HepG2 (cell line): Measurements from ENCODE around the gene SHISA7. TPM values are rescaled to one million over a fixed set of nuclear protein-coding genes. Genes with fewer than 3 reads are reported as not detected.

Experiments used
- AKAP8 ChIP-seq: sonication (generic); formaldehyde crosslinking; IDR thresholded peaks from 2 replicates; pipeline ENCODE4 v1.5.1; 2020; ENCODE audit warnings: mild to moderate bottlenecking, missing genetic modification reagents
- ASH2L ChIP-seq: fragments of 300-600, 200-600 bp; sonication (generic); IDR thresholded peaks from 2 replicates; pipeline ENCODE4 v1.7.0; 2017; ENCODE audit warnings: low read depth, mild to moderate bottlenecking, moderate library complexity, mixed read lengths, low read length; ENCODE audit not compliant: insufficient read length
- BCL6 ChIP-seq: IDR thresholded peaks from 2 replicates; pipeline ENCODE4 v1.6.1; 2016; ENCODE audit warnings: missing genetic modification reagents, missing compliant biosample characterization
- GABPA ChIP-seq, 2 experiments: IDR thresholded peaks; 2 replicates each; pipeline ENCODE4 v1.6.1; 2011 to 2016; ENCODE audit warnings: low read depth in 2 of 2, low read length in 1 of 2, missing biosample characterization in 1 of 2, missing genetic modification characterization in 1 of 2
- GPN1 ChIP-seq: sonication (generic); formaldehyde crosslinking; IDR thresholded peaks from 2 replicates; pipeline ENCODE4 v1.5.1; 2020; ENCODE audit warnings: missing genetic modification reagents, borderline replicate concordance
- KIAA2018 ChIP-seq: sonication (generic); formaldehyde crosslinking; IDR thresholded peaks from 2 replicates; pipeline ENCODE4 v1.5.0; 2020; ENCODE audit warnings: mild to moderate bottlenecking, missing genetic modification reagents, borderline replicate concordance
- POLR2A ChIP-seq, 2 experiments: IDR thresholded peaks; 2 replicates each; pipeline ENCODE4 v1.6.1; 2011; ENCODE audit warnings: low read depth in 2 of 2, low read length in 2 of 2, mild to moderate bottlenecking in 1 of 2, moderate library complexity in 1 of 2; ENCODE audit not compliant: insufficient read depth in 1 of 2
- RFX1 ChIP-seq: fragments of 450-650 bp; IDR thresholded peaks from 2 replicates; pipeline ENCODE4 v1.6.1; 2017
- SMAD3 ChIP-seq: sonication (generic); formaldehyde crosslinking; IDR thresholded peaks from 2 replicates; pipeline ENCODE4 v1.4.0; 2020; ENCODE audit warnings: missing genetic modification reagents
- SMAD9 ChIP-seq: sonication (generic); formaldehyde crosslinking; IDR thresholded peaks from 2 replicates; pipeline ENCODE4 v1.5.1; 2020; ENCODE audit warnings: mild to moderate bottlenecking, missing genetic modification reagents
- SNAI1 ChIP-seq: sonication (generic); formaldehyde crosslinking; IDR thresholded peaks from 2 replicates; pipeline ENCODE4 v1.5.0; 2020; ENCODE audit warnings: mild to moderate bottlenecking, missing genetic modification reagents, borderline replicate concordance
- TSC22D2 ChIP-seq: sonication (generic); formaldehyde crosslinking; IDR thresholded peaks from 2 replicates; pipeline ENCODE4 v1.5.1; 2020; ENCODE audit warnings: missing genetic modification reagents, mild to moderate bottlenecking, borderline replicate concordance
- ZBTB26 ChIP-seq: IDR thresholded peaks from 2 replicates; pipeline ENCODE4 v1.6.1; 2016; ENCODE audit warnings: missing compliant biosample characterization, missing genetic modification reagents, borderline replicate concordance
- ZFP1 ChIP-seq: IDR thresholded peaks from 2 replicates; pipeline ENCODE4 v1.6.1; 2016
- ZNF431 ChIP-seq: sonication (generic); formaldehyde crosslinking; IDR thresholded peaks from 2 replicates; pipeline ENCODE4 v1.9.0; 2022; ENCODE audit warnings: missing genetic modification reagents, low read depth, mild to moderate bottlenecking, borderline replicate concordance
- ZNF879 ChIP-seq: sonication (generic); formaldehyde crosslinking; IDR thresholded peaks from 2 replicates; pipeline ENCODE4 v1.8.1; 2023; ENCODE audit warnings: missing genetic modification reagents
- polyA plus RNA-seq, 8 experiments: library from polyadenylated mRNA; depleted of rRNA in 3 of 8; stranded (reverse) in 7 of 8; unstranded in 1 of 8; fragments of >200 nt; fragmentation: Illumina TruSeq in 4 of 8; extraction: Trizol in 4 of 8; gene quantifications; 2 replicates each; pipeline versions ENCODE4 v1.2.1 to v1.2.3, GENCODE V29; 2011 to 2016; ENCODE audit warnings: low read depth in 4 of 8, missing spikeins in 1 of 8, mixed read lengths in 1 of 8; ENCODE audit not compliant: insufficient read depth in 1 of 8
- total RNA-seq, 5 experiments: library from RNA; depleted of rRNA; stranded (reverse); fragments of >200 nt; fragmentation: Illumina TruSeq; extraction: Trizol; gene quantifications; 2 replicates each; pipeline ENCODE4 v1.2.3, GENCODE V29; 2016; ENCODE audit warnings: low read depth in 1 of 5
- TF ChIP-seq, protein P1 (sequence below): sonication (generic); formaldehyde crosslinking; IDR thresholded peaks from 2 replicates; pipeline ENCODE4 v1.5.0; 2020; ENCODE audit warnings: missing genetic modification reagents
- TF ChIP-seq, protein P2 (sequence below): sonication (generic); formaldehyde crosslinking; IDR thresholded peaks from 2 replicates; pipeline ENCODE4 v1.8.1; 2023; ENCODE audit warnings: mild to moderate bottlenecking, missing genetic modification reagents

Gene SHISA7
- total and polyA plus RNA-seq, 2 of the 13 experiments (the other 11 are each of a cell fraction or from before 2014, with no cell fraction given): not detected

- TF ChIP-seq, protein P1, sequence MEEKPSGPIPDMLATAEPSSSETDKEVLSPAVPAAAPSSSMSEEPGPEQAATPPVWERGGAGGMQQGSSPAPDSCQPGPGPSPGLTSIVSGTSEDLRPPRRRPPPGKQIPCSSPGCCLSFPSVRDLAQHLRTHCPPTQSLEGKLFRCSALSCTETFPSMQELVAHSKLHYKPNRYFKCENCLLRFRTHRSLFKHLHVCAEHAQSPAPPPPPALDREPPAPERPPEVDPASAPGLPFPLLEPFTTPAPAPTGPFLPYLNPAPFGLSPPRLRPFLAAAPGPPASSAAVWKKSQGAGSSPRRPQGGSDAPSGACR: peak; percentile 92; the same call in 1 of the 2 replicates
- TF ChIP-seq SMAD3 (CRISPR knock-in tag) (peak; percentile 67; the same call in 1 of the 2 replicates), SNAI1 (CRISPR knock-in tag) (peak; percentile 34; the same call in 1 of the 2 replicates), ZBTB26 (no peak), ZNF879 (CRISPR knock-in tag) (0 out of 2 replicates have a peak, but pooled peaks have one; percentile 39), ASH2L (peak; percentile 54), POLR2A (IDR thresholded peaks at IDR 0.05; ENCODE audit: insufficient read depth in 1 of 2, low read depth in 2 of 2, low read length in 2 of 2) (peak in 1 of 2 experiments; percentile 37; a peak in 1 of 4 replicates), AKAP8 (no peak), BCL6 (CRISPR knock-in tag) (no peak; the same call in 1 of the 2 replicates), SMAD9 (CRISPR knock-in tag) (no peak), ZNF431 (CRISPR knock-in tag) (no peak), ZFP1 (peak; percentile 52; the same call in 1 of the 2 replicates), TSC22D2 (CRISPR knock-in tag) (peak; percentile 86; the same call in 1 of the 2 replicates), GPN1 (no peak), KIAA2018 (CRISPR knock-in tag) (no peak; the same call in 1 of the 2 replicates), RFX1 (no peak), GABPA (IDR thresholded peaks at IDR 0.05; ENCODE audit: low read depth, low read length) (peak; percentile 53), GABPA (CRISPR knock-in tag; IDR thresholded peaks at IDR 0.05; ENCODE audit: low read depth) (peak; percentile 81)
- TF ChIP-seq, protein P2, sequence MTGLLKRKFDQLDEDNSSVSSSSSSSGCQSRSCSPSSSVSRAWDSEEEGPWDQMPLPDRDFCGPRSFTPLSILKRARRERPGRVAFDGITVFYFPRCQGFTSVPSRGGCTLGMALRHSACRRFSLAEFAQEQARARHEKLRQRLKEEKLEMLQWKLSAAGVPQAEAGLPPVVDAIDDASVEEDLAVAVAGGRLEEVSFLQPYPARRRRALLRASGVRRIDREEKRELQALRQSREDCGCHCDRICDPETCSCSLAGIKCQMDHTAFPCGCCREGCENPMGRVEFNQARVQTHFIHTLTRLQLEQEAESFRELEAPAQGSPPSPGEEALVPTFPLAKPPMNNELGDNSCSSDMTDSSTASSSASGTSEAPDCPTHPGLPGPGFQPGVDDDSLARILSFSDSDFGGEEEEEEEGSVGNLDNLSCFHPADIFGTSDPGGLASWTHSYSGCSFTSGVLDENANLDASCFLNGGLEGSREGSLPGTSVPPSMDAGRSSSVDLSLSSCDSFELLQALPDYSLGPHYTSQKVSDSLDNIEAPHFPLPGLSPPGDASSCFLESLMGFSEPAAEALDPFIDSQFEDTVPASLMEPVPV (CRISPR knock-in tag): no peak; the same call in 1 of the 2 replicates
Observed at GRCh38 chr19:55476100-55476775, 33.1 kb upstream of the SHISA7 start, which contains the start of gene ZNF628 (continued).
